GM18511 (cell line): Measurements from ENCODE around the gene ZNF568.
A peak's percentile ranks its signal among the peaks of the same experiment; 100 is the strongest.

ENCODE experiments used
- ATAC-seq: cut with Tn5 transposase; IDR thresholded peaks from one replicate; pipeline ENCODE4 v1.9.1; 2021; ENCODE audit warnings: mild to moderate bottlenecking, moderate library complexity; ENCODE audit not compliant: unreplicated experiment

The ZNF568 gene

DNA sequence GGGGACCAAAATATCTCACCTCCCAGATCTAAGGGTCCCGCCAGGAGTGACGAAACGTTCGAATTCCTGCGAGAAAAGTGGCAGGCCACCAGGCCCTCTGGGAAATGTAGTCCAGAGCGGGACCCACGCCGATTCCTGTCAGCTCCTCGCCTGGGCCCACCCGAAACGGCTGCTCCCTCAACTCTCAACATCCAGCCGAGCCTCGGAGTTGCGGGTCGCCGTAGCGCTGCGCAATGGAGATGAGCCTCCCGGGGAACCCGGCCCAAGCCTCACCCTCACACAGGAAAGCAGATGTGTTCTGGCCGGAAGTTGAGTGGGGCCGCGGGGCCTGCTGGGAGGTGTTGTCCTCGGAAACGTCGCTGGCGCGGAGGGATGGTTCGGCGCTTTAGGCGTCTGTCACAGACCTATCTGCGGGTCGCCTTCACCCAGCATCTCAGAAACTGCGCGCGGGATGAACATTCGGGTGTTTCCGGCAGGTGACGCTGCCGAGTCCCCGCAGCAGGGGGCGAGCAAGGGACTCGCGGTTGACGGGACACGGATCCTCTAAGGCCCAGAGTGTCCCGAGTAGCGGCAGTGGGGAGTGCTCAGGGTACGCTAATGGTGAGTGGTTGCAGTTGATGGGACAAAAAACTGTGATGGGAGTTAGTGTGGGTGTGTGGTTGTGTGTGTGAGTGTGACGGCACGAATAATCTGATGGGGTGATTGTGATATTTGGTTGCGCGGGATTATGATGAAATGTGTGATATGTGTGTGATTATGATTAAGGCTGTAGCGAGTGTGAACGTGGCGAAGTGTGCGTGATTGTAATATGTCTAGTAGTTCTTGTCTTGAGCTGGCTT lies at the start of gene ZNF568, which contains the start of gene ZNF829:
ZNF568 (plus strand) TSS at position 341 of the 839 bp plus-strand sequence. CDS start 6,439 bp downstream, outside the sequence.
ZNF829 (minus strand) TSS at position 300 of the 839 bp plus-strand sequence. CDS start 1,124 bp downstream, outside the sequence.
- ATAC-seq = peak; percentile 95

DNA sequence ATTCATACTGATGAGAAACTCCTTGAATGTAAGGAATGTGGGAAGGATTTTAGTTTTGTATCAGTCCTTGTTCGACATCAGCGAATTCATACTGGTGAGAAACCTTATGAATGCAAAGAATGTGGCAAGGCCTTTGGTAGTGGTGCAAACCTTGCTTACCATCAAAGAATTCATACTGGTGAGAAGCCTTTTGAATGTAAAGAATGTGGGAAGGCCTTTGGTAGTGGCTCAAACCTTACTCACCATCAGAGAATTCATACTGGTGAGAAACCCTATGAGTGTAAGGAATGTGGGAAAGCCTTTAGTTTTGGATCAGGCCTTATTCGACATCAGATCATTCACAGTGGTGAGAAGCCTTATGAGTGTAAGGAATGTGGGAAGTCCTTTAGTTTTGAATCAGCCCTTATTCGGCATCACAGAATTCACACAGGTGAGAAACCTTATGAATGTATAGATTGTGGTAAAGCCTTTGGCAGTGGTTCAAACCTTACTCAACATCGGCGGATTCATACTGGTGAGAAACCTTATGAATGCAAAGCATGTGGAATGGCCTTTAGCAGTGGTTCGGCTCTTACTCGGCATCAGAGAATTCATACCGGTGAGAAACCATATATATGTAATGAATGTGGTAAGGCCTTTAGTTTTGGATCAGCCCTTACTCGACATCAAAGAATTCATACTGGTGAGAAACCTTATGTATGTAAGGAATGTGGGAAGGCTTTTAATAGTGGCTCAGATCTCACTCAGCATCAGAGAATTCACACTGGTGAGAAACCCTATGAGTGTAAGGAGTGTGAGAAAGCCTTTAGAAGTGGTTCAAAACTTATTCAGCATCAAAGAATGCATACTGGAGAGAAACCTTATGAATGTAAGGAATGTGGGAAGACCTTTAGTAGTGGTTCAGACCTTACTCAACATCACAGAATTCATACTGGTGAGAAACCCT lies 38.9 kb upstream of the ZNF568 start:
- no peak for ATAC-seq

GRCh38 chr19:36891768-36892357 lies 24.3 kb upstream of the ZNF568 start:
- ATAC-seq = no peak

GRCh38 chr19:36894849-36895383 lies 21.2 kb upstream of the ZNF568 start:
- ATAC-seq = no peak

DNA sequence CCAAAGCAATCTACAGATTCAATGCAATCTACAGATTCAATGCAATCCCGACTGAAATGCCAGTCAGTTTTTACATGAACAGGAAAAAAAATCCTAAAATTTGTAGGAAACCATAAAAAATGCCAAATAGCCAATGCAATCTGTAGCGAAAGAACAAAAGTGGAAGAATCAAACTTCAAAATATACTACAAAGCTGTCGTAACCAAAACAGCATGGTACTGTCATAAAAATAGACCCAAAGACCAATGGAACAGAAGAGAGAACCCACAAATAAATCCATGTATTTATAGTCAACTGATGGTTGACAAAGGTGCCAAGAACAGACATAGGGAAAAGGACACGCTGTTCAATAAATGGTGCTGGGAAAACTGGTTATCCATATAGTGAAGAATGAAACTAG lies 17.7 kb upstream of the ZNF568 start:
- ATAC-seq = no peak

- no peak for ATAC-seq
These were observed 859 bp downstream of the ZNF568 start for GRCh38 chr19:36916991-36917390.

GRCh38 chr19:36918090-36918489 lies 2.0 kb downstream of the ZNF568 start:
- ATAC-seq = no peak

- ATAC-seq = no peak
These were observed 15.6 kb downstream of the ZNF568 start for GRCh38 chr19:36931684-36932083.

DNA sequence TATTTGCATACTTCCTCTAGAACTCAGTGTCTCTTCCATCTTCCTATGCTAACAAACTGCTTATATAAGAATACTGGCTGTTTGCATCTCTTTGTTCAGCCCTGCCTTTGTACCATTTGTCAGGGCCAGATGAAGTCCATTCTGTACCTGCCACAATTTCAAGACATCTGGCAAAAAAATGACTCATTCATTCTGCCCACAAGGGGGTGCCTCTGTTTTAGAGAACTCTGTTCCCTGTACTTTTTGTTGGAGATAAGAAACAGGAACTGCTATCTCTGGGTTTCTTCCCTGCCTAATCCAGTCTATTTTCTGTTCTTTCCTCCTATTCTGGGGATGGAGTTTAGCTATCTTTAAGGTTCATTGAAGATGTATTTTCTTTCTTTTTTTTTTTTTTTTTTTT lies 23.0 kb downstream of the ZNF568 start:
- no peak for ATAC-seq

- ATAC-seq = no peak
These were observed 34.4 kb downstream of the ZNF568 start for GRCh38 chr19:36950335-36951119.

- no peak for ATAC-seq
These were observed 46.2 kb downstream of the ZNF568 start for GRCh38 chr19:36962346-36962745.

DNA sequence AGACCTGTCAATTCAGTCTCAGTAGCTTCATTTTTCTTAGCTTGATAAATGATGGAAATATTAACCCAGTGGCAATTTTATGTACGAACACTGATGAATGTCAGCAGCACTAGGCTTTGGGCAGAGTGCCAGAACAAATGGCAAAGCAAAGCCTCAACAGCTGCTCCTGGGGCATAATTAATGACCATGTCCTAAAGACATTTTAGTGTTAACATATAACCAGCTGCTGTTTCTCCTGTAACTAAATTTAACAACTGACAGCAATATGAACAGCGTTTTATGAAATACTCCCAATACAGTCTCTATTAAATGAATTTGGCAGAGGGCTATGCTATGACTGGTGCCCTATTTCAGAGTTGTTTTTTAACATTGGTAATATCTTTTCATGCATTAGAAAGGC lies 47.1 kb downstream of the ZNF568 start:
- ATAC-seq = no peak

GRCh38 chr19:36972571-36972970 lies 56.4 kb downstream of the ZNF568 start:
- no peak for ATAC-seq

DNA sequence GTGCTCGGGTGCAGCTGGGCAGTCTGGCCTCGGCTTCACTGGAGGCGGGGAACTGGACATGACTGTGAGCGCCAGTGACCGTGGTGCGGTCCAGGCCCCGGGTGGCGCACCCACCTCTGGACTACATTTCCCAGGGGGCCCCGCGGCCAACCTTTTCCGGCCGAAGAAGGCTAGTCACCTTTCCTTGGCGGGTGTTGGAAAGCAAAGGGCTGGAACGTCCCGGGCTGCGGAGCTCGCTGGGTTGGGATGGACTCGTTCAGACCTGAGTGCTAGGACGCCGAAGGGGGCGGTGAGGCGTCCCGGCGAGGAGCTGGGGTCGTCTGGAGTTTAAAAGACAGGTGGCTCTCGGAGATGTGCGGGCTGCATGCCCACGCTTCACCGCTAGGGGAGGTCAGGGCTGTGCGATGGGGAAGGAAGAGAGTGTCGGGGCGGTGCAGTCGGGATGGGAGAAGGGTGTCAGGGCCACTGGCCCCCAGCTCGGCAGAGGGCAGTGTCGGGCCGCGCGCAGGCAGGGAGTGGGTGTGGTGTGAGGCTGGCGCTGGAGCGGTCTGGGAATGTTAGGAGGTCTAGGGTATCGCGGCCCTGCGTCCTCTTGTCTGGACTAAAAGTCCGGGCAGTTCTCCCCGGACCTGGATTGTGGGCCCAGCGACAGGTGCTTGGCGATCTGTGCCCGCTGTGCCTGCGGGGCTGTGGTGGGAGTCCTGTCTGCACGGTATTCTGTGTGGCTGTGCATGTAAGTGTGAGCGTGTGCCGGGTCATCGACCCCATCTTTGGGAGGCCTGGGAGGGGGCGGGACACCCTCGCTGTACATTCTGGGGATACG lies 57.1 kb downstream of the ZNF568 start:
- no peak for ATAC-seq

GRCh38 chr19:36973844-36974195 lies 57.7 kb downstream of the ZNF568 start:
- ATAC-seq = no peak

DNA sequence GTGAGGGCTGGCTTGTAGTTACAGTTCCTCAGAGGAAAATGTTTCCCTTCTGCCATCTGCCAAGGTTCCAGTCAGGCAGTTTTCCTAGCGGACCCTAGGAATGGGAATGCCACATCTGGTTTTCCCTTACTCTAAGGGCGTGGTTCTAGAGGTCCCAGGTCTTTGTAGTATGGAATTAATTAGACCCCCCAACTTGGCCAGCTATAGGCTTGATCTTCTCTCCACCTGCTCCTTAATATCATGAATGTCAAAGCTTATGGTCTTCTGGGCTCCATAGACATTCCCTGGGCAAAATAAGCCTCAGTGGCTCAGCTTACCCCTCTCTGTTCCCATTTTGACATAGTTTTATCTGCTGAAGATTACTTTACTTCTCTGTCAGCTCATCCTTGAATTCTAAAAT lies 70.0 kb downstream of the ZNF568 start:
- no peak for ATAC-seq

GRCh38 chr19:36986601-36987000 lies 70.5 kb downstream of the ZNF568 start:
- no peak for ATAC-seq

DNA sequence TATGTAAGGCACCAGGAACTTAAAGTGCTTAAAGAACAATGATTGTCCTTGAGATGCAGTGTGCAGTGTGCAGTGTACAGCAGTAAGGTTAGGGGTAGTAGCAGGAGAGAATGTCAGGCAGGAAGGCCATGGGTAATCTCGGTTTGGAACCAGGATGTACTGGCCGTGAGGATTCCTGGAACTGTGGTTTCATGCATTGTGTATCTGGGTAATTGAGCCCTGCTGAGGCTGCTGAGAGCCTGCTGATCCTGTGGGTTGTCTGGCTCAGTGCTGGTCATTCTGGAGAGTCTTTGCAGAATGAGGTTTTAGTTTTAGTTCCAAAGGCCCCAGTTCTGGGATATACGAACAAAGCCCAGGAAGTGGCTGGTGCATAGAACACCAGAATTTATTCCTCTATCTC lies 71.0 kb downstream of the ZNF568 start:
- ATAC-seq = no peak

- ATAC-seq = no peak
These were observed 81.2 kb downstream of the ZNF568 start for GRCh38 chr19:36997152-36997842.
